ENCODE measurements around the gene RGS16.

The RGS16 gene

GRCh38 chr1:182604175-182605164, at the start of gene RGS16:
TSS of gene RGS16 (minus strand) at chr1:182604389. CDS start at chr1:182604259, 130 bp downstream.
- peak; percentile 63 to 92 (median 84) for DNase-seq

GRCh38 chr1:182653986-182654385, 49.8 kb upstream of the RGS16 start:
- DNase-seq: no peak

GRCh38 chr1:182652933-182653332, 48.7 kb upstream of the RGS16 start:
- DNase-seq: no peak

GRCh38 chr1:182651339-182651724, 47.1 kb upstream of the RGS16 start:
- no peak for DNase-seq

- no peak for DNase-seq
These were observed 46.6 kb upstream of the RGS16 start for GRCh38 chr1:182650678-182651338.

- DNase-seq: no peak
These were observed 44.9 kb upstream of the RGS16 start for GRCh38 chr1:182649041-182649440.

- no peak for DNase-seq
These were observed 42.5 kb upstream of the RGS16 start for GRCh38 chr1:182646739-182647138.

- no peak for DNase-seq
These were observed 40.7 kb upstream of the RGS16 start for GRCh38 chr1:182644886-182645285.

GRCh38 chr1:182643699-182644098, 39.5 kb upstream of the RGS16 start:
- DNase-seq: no peak

GRCh38 chr1:182642461-182642860, 38.3 kb upstream of the RGS16 start:
- no peak for DNase-seq

GRCh38 chr1:182641561-182641960, 37.4 kb upstream of the RGS16 start:
- DNase-seq: no peak

- DNase-seq: no peak
These were observed 35.1 kb upstream of the RGS16 start for GRCh38 chr1:182639330-182639729.

GRCh38 chr1:182637769-182638168, 33.6 kb upstream of the RGS16 start:
- DNase-seq: no peak

GRCh38 chr1:182635871-182636270, 31.7 kb upstream of the RGS16 start:
- DNase-seq: no peak

- DNase-seq: no peak
These were observed 30.3 kb upstream of the RGS16 start for GRCh38 chr1:182634306-182635072.

- no peak for DNase-seq
These were observed 29.6 kb upstream of the RGS16 start for GRCh38 chr1:182633657-182634281.

- no peak for DNase-seq
These were observed 28.8 kb upstream of the RGS16 start for GRCh38 chr1:182633031-182633430.

- DNase-seq: peak in 2 of 14 donors; percentile 8 to 27
These were observed 28.3 kb upstream of the RGS16 start for GRCh38 chr1:182632441-182632857.

GRCh38 chr1:182631954-182632353, 27.8 kb upstream of the RGS16 start:
- no peak for DNase-seq

GRCh38 chr1:182631053-182631677, 27.0 kb upstream of the RGS16 start:
- no peak for DNase-seq

GRCh38 chr1:182630586-182630985, 26.4 kb upstream of the RGS16 start:
- DNase-seq: no peak
